Lower lobe of right lung (tissue), 2 donors: ENCODE data around the gene P3H3. TPM values are rescaled to one million over a fixed set of nuclear protein-coding genes. Genes with fewer than 3 reads are reported as not detected.

Experiments
- ATAC-seq, 2 donors: fragments of 200-7000 bp; cut with Tn5 transposase; one replicate each; pipeline ENCODE4 v1.9.1; 2020 to 2022; ENCODE audit warnings: mild to moderate bottlenecking in 2 of 2, moderate library complexity in 2 of 2
- DNase-seq: peaks from one replicate; pipeline ENCODE4 v3.0.0-alpha.2; 2020
- H3K27ac ChIP-seq: fragments of 200-600 bp; one replicate; pipeline ENCODE4 v1.8.0; 2022
- H3K27me3 ChIP-seq: fragments of 200-600 bp; one replicate; pipeline ENCODE4 v1.8.0; 2022; ENCODE audit warnings: low read depth
- H3K36me3 ChIP-seq: fragments of 200-600 bp; one replicate; pipeline ENCODE4 v1.8.0; 2022; ENCODE audit warnings: mild to moderate bottlenecking
- H3K4me1 ChIP-seq: fragments of 200-600 bp; one replicate; pipeline ENCODE4 v1.8.0; 2022
- H3K4me3 ChIP-seq: fragments of 200-600 bp; one replicate; pipeline ENCODE4 v1.8.0; 2022; ENCODE audit warnings: mild to moderate bottlenecking
- H3K9me3 ChIP-seq: fragments of 200-600 bp; one replicate; pipeline ENCODE4 v1.8.0; 2022
- intact Hi-C: fragments of 100-400 bp; cut with DNase I; formaldehyde crosslinking; loops from one replicate; pipeline ENCODE4 v1.11.0; 2022
- total RNA-seq: library from RNA; stranded (reverse); fragmentation: NEBNext Ultra II Directional; extraction: Animal tissue kit (Norgen Biotek cat#: 25700); gene quantifications from one replicate; pipeline ENCODE4 v1.2.1, GENCODE V29; 2021
- TF ChIP-seq, protein P1 (sequence below): fragments of 200-600 bp; IDR thresholded peaks from one replicate; pipeline ENCODE4 v1.8.0; 2022; ENCODE audit warnings: antibody characterized with exemption, mild to moderate bottlenecking
- donor health status: DM: no; HTN: yes; CAD: no; lungs with severe emphysema.

The P3H3 gene
- total RNA-seq, 1 donor from 2014 or later, result 7.0 TPM

GRCh38 chr12:6795088-6795487, 33.1 kb upstream of the P3H3 start:
- TF ChIP-seq, protein P1, sequence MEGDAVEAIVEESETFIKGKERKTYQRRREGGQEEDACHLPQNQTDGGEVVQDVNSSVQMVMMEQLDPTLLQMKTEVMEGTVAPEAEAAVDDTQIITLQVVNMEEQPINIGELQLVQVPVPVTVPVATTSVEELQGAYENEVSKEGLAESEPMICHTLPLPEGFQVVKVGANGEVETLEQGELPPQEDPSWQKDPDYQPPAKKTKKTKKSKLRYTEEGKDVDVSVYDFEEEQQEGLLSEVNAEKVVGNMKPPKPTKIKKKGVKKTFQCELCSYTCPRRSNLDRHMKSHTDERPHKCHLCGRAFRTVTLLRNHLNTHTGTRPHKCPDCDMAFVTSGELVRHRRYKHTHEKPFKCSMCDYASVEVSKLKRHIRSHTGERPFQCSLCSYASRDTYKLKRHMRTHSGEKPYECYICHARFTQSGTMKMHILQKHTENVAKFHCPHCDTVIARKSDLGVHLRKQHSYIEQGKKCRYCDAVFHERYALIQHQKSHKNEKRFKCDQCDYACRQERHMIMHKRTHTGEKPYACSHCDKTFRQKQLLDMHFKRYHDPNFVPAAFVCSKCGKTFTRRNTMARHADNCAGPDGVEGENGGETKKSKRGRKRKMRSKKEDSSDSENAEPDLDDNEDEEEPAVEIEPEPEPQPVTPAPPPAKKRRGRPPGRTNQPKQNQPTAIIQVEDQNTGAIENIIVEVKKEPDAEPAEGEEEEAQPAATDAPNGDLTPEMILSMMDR, result no peak
- DNase-seq, result no peak

GRCh38 chr12:6796576-6796975, 31.6 kb upstream of the P3H3 start:
- DNase-seq, result no peak
- no peaks in the 10 kb centered on the region for H3K27me3 ChIP-seq
- TF ChIP-seq, protein P1, result no peak
- H3K36me3 ChIP-seq, result peaks cover 31% of the 10 kb centered on the region
- H3K9me3 ChIP-seq, result no peaks in the 10 kb centered on the region
- no peak overlapping the region for H3K4me3 ChIP-seq
- peaks cover 20% of the 10 kb centered on the region for H3K4me1 ChIP-seq
- no peak overlapping the region for H3K27ac ChIP-seq
- no peak for ATAC-seq
- intact Hi-C loops, result no loop called here

More at GRCh38 chr12:6795088-6795487, 33.1 kb upstream of the P3H3 start:
- no peak for ATAC-seq
- H3K4me3 ChIP-seq, result no peak overlapping the region
- H3K36me3 ChIP-seq, result peaks cover 28% of the 10 kb centered on the region
- no peak overlapping the region for H3K27ac ChIP-seq
- intact Hi-C loops, result no loop called here
- no peaks in the 10 kb centered on the region for H3K27me3 ChIP-seq
- peaks cover 29% of the 10 kb centered on the region for H3K4me1 ChIP-seq
- no peaks in the 10 kb centered on the region for H3K9me3 ChIP-seq

- ATAC-seq (no peak), DNase-seq (no peak)
- Histone ChIP-seq H3K36me3 (peaks cover 48% of the 10 kb centered on the region), H3K4me3 (no peak overlapping the region), H3K9me3 (no peaks in the 10 kb centered on the region), H3K27me3 (no peaks in the 10 kb centered on the region), H3K4me1 (no peaks in the 10 kb centered on the region), H3K27ac (no peak overlapping the region)
- TF ChIP-seq, protein P1, result no peak
- intact Hi-C loops, result no loop called here
Measured at GRCh38 chr12:6799147-6799546, 29.1 kb upstream of the P3H3 start.

GRCh38 chr12:6807170-6807569, 21.0 kb upstream of the P3H3 start:
- H3K36me3 ChIP-seq, result peaks cover 17% of the 10 kb centered on the region
- intact Hi-C loops, result no loop called here

GRCh38 chr12:6809056-6809455, 19.2 kb upstream of the P3H3 start:
- Histone ChIP-seq H3K27ac (no peak overlapping the region), H3K27me3 (no peaks in the 10 kb centered on the region), H3K4me1 (no peaks in the 10 kb centered on the region), H3K4me3 (no peak overlapping the region), H3K36me3 (peaks cover 6% of the 10 kb centered on the region), H3K9me3 (no peaks in the 10 kb centered on the region)
- no peak for DNase-seq
- TF ChIP-seq, protein P1, result no peak
- ATAC-seq, result no peak
- intact Hi-C loops, result no loop called here

More at GRCh38 chr12:6807170-6807569, 21.0 kb upstream of the P3H3 start:
- H3K27me3 ChIP-seq, result no peaks in the 10 kb centered on the region
- no peak overlapping the region for H3K4me3 ChIP-seq
- no peaks in the 10 kb centered on the region for H3K9me3 ChIP-seq
- H3K4me1 ChIP-seq, result no peaks in the 10 kb centered on the region
- TF ChIP-seq, protein P1, result no peak
- H3K27ac ChIP-seq, result no peak overlapping the region
- DNase-seq (no peak), ATAC-seq (no peak)

DNA sequence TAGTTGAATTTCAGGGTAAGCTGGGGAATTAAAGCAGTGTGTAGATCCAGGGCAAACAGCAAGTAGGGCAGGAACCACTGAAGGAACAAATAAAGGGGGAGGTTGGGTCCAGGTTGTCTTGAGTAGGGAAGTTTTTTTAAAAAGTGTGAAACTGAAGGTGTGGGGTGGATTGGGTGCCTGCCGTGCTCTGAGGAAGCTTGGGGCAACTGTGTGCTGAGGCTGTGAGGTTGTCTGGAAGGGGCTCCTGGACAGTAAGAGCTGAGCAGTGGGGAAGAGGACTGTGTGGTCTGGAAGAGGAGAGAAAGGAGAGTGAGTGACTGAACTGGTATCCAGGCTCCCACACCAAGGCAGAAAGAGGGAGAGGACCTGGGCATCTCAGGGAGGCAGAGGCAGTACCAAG, 17.4 kb upstream of the P3H3 start:
- no peaks in the 10 kb centered on the region for H3K27me3 ChIP-seq
- DNase-seq, result no peak
- no peak overlapping the region for H3K4me3 ChIP-seq
- intact Hi-C loops, result no loop called here
- H3K9me3 ChIP-seq, result no peaks in the 10 kb centered on the region
- H3K27ac ChIP-seq, result no peak overlapping the region
- TF ChIP-seq, protein P1, result no peak
- no peaks in the 10 kb centered on the region for H3K4me1 ChIP-seq
- ATAC-seq, result no peak
- H3K36me3 ChIP-seq, result peaks cover 7% of the 10 kb centered on the region
